Keratinocyte (primary cell): ENCODE results near the gene DEF6.

Source experiments
- CTCF ChIP-seq, 3 experiments: IDR thresholded peaks in 1 of 3; conservative IDR thresholded peaks in 1 of 3; optimal IDR thresholded peaks in 1 of 3; 2 replicates in 2 of 3; 3 replicates in 1 of 3; pipeline versions ENCODE3 to v1.5.1; 2011; ENCODE audit warnings: low read length in 3 of 3, mild to moderate bottlenecking in 3 of 3, moderate library complexity in 2 of 3, control low read depth in 1 of 3, inconsistent platforms in 1 of 3; ENCODE audit not compliant: insufficient read depth in 2 of 3; ENCODE audit errors: extremely low read depth in 1 of 3
- EZH2 ChIP-seq: IDR thresholded peaks from one replicate; pipeline ENCODE4 v1.6.1; 2012; ENCODE audit warnings: inconsistent platforms, mild to moderate bottlenecking, low read length, moderate library complexity

DNA sequence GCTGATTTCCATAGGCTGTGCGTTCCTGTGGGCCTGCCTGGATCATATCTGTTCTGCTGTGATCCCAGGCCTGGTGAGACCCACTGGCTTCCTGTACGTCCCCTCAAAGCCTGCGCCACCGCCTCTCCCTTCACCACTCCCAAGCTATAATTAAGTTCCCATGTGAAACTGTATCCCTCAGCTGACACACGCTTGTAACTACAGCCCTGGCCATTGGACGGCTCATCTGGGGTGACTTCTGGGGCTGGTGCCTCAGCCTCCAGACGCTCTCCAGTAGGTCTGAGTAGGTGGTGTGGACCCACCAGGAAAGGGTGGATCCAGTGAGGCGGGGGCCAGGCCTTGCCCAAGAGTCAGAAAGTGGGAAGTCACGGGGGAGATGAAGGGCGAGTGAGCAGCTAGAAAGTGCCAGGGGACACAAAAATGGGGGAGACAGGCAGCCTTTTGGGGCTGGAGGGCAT is 65.7 kb downstream of the DEF6 start:
- TF ChIP-seq CTCF (optimal IDR thresholded peaks at IDR 0.05 in 1 of 3, IDR thresholded peaks at IDR 0.05 in 1 of 3, conservative IDR thresholded peaks at IDR 0.05 in 1 of 3; ENCODE audit: extremely low read depth in 1 of 3, insufficient read depth in 2 of 3, low read length in 3 of 3) = no peak
- TF ChIP-seq EZH2 = no peak
